Lower leg skin (tissue), 3 donors: ENCODE measurements around the gene RAB3GAP2.

Source experiments
- POLR2A ChIP-seq, 2 donors: fragments of 450-650 bp; IDR thresholded peaks; one replicate each; pipeline ENCODE4 v1.6.1; 2016 to 2017; ENCODE audit warnings: antibody characterized with exemption in 2 of 2, mild to moderate bottlenecking in 1 of 2, moderate library complexity in 1 of 2
- TF ChIP-seq, protein P1 (sequence below), 3 donors: fragments of 450-650 bp; IDR thresholded peaks; one replicate each; pipeline ENCODE4 v1.5.1; 2016; ENCODE audit warnings: antibody characterized with exemption in 3 of 3, mild to moderate bottlenecking in 3 of 3, moderate library complexity in 2 of 3

GRCh38 chr1:220271706-220272046, 577 bp downstream of the RAB3GAP2 start:
- TF ChIP-seq, protein P1, sequence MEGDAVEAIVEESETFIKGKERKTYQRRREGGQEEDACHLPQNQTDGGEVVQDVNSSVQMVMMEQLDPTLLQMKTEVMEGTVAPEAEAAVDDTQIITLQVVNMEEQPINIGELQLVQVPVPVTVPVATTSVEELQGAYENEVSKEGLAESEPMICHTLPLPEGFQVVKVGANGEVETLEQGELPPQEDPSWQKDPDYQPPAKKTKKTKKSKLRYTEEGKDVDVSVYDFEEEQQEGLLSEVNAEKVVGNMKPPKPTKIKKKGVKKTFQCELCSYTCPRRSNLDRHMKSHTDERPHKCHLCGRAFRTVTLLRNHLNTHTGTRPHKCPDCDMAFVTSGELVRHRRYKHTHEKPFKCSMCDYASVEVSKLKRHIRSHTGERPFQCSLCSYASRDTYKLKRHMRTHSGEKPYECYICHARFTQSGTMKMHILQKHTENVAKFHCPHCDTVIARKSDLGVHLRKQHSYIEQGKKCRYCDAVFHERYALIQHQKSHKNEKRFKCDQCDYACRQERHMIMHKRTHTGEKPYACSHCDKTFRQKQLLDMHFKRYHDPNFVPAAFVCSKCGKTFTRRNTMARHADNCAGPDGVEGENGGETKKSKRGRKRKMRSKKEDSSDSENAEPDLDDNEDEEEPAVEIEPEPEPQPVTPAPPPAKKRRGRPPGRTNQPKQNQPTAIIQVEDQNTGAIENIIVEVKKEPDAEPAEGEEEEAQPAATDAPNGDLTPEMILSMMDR (IDR thresholded peaks at IDR 0.05): no peak
- TF ChIP-seq POLR2A (IDR thresholded peaks at IDR 0.05): no peak
